Esophagus muscularis mucosa (tissue), 4 donors: Measurements from ENCODE around the gene NRXN2. TPM values are rescaled to one million over a fixed set of nuclear protein-coding genes. Genes with fewer than 3 reads are reported as not detected.

Experiments used
- DNase-seq: peaks from one replicate; pipeline ENCODE4 v3.0.0-alpha.2; 2017; ENCODE audit errors: extremely low spot score
- H3K27ac ChIP-seq, 4 donors: fragments of 200-600 bp; sonication (generic); replicated peaks in 1 of 4; 1 replicate in 3 of 4; 2 replicates in 1 of 4; pipeline ENCODE4 v1.5.1; 2016 to 2019; ENCODE audit warnings: mild to moderate bottlenecking in 1 of 4
- H3K27me3 ChIP-seq, 4 donors: fragments of 200-600 bp; sonication (generic); one replicate each; pipeline versions ENCODE4 v1.5.1 to v1.6.0; 2016 to 2019
- H3K36me3 ChIP-seq, 4 donors: fragments of 200-600 bp; sonication (generic); one replicate each; pipeline ENCODE4 v1.5.1; 2016 to 2019
- H3K4me1 ChIP-seq, 4 donors: fragments of 200-600 bp; sonication (generic); one replicate each; pipeline ENCODE4 v1.5.1; 2016 to 2019
- H3K4me3 ChIP-seq, 4 donors: fragments of 200-600 bp; sonication (generic); 1 replicate in 2 of 4; 2 replicates in 2 of 4; pipeline ENCODE4 v1.5.1; 2016 to 2019; ENCODE audit warnings: mild to moderate bottlenecking in 4 of 4, moderate library complexity in 1 of 4
- H3K9me3 ChIP-seq, 4 donors: fragments of 200-600 bp; sonication (generic); 1 replicate in 3 of 4; 2 replicates in 1 of 4; pipeline ENCODE4 v1.5.1; 2016 to 2019
- EP300 ChIP-seq: sonication (generic); formaldehyde crosslinking; IDR thresholded peaks from one replicate; pipeline ENCODE4 v1.6.1; 2017; ENCODE audit warnings: antibody characterized with exemption
- POLR2A ChIP-seq: fragments of 450-650 bp; IDR thresholded peaks from one replicate; pipeline ENCODE4 v1.6.1; 2017; ENCODE audit warnings: antibody characterized with exemption, moderate library complexity, mild to moderate bottlenecking, low read depth
- POLR2AphosphoS5 ChIP-seq, 2 donors: sonication (generic); formaldehyde crosslinking; IDR thresholded peaks; one replicate each; pipeline ENCODE4 v1.6.1; 2017; ENCODE audit warnings: antibody characterized with exemption in 2 of 2
- WGBS: methylation state at CpG from one replicate; pipeline ENCODE4 v1.1.5; 2018; 5-methylcytosine and 5-hydroxymethylcytosine counted together
- intact Hi-C: fragments of 100-400 bp; cut with DNase I; formaldehyde crosslinking; loops from one replicate; pipeline ENCODE4 v1.15.1; 2023
- total RNA-seq, 4 donors: library from RNA; depleted of rRNA; stranded (reverse); fragments of >200 nt; gene quantifications; one replicate each; pipeline versions ENCODE4 v1.1.0 to v1.2.1, GENCODE V29; 2016
- TF ChIP-seq, protein P1 (sequence below), 3 experiments: fragments of 200-600 bp in 2 of 3; fragments of 450-650 bp in 1 of 3; sonication (generic) in 2 of 3; IDR thresholded peaks; one replicate each; pipeline ENCODE4 v1.5.1; 2017 to 2019; ENCODE audit warnings: antibody characterized with exemption in 3 of 3, mild to moderate bottlenecking in 2 of 3, moderate library complexity in 1 of 3

The NRXN2 gene
- total RNA-seq, 4 donors from 2014 or later, result 2.1 to 12.9 (median 4.3) TPM

DNA sequence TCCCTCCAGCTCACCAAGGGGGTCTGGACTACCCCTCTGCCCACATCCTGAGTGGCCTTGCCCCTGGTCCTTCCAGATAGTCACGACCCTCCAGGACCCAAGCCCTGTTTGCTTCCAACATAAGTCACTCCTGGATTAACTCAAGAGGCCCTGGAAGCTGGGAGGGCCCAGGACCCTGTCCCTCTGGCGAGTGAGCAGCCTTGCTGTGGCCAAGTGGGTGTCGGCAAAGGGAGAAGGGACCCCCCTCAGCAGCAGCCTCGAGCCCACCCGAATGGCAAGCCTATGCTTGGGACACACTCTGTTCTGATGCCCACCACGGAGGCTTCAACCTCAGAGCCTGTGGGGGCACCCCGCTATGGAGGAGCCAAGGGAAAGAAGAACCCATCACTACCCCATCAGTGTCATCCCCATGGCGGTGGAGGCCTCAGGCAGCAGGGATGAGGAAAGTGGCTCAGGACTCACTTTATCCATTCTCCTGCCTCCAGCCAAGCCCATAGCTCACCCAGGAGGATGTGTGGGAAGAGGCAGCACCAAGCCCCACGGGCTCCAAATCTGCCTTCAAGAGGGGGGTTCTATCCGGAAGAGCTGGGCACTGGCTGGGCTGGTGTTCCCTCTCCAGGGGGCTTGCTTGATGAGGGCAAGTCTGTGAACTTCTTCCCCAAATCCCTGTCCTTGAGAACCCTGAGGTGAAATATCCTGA, 119.4 kb downstream of the NRXN2 start:
- 79% methylated on average over 7 of the region's 10 CpGs for WGBS
- DNase-seq, result no peak
- H3K9me3 ChIP-seq, result no peaks in the 10 kb centered on the region
- intact Hi-C loops, result no loop called here
- H3K27me3 ChIP-seq, result peaks cover 0 to 43% (median 0%) of the 10 kb centered on the region in 4 donors
- no peak for TF ChIP-seq POLR2AphosphoS5 (IDR thresholded peaks at IDR 0.05)
- no peak for TF ChIP-seq EP300
- TF ChIP-seq, protein P1, sequence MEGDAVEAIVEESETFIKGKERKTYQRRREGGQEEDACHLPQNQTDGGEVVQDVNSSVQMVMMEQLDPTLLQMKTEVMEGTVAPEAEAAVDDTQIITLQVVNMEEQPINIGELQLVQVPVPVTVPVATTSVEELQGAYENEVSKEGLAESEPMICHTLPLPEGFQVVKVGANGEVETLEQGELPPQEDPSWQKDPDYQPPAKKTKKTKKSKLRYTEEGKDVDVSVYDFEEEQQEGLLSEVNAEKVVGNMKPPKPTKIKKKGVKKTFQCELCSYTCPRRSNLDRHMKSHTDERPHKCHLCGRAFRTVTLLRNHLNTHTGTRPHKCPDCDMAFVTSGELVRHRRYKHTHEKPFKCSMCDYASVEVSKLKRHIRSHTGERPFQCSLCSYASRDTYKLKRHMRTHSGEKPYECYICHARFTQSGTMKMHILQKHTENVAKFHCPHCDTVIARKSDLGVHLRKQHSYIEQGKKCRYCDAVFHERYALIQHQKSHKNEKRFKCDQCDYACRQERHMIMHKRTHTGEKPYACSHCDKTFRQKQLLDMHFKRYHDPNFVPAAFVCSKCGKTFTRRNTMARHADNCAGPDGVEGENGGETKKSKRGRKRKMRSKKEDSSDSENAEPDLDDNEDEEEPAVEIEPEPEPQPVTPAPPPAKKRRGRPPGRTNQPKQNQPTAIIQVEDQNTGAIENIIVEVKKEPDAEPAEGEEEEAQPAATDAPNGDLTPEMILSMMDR (IDR thresholded peaks at IDR 0.05), result no peak
- peaks cover 0 to 12% (median 5%) of the 10 kb centered on the region in 4 donors for H3K4me1 ChIP-seq
- no peaks in the 10 kb centered on the region for H3K36me3 ChIP-seq
- H3K4me3 ChIP-seq, result no peak overlapping the region
- no peak overlapping the region for H3K27ac ChIP-seq

DNA sequence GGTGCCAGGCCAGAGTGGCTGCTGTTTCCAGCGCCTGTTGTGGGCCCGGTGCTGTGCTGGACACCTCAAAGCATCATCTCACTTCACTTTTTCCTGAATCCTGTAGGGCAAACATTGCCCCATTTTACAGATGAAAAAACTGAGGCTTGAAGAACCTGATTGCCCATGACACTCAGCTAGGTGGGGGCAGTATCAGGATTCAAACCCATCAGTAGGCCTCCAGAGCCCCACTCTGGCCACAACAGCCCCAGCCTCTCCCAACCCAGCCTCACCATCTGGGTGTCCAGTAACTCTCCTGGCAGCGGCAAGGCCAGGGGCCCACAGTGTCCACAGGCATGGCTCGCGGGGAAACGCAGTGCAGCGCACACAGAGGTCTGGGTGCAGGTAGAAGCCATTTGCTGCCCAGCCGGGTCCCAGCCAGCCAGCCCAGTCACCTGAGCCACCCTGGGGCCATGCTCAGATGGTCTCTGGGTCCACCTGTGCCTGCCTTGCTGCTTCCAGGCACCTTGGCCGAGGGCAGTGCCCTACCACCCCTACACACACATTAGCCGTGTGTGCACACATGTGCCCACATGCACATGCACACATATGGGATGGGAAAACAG, 120.4 kb downstream of the NRXN2 start:
- Histone ChIP-seq H3K9me3 (no peaks in the 10 kb centered on the region), H3K27ac (no peak overlapping the region), H3K4me1 (peaks cover 0 to 2% (median under 1%) of the 10 kb centered on the region in 4 donors), H3K4me3 (no peak overlapping the region), H3K27me3 (peaks cover 0 to 43% (median 0%) of the 10 kb centered on the region in 4 donors), H3K36me3 (no peaks in the 10 kb centered on the region)
- intact Hi-C loops, result no loop called here
- WGBS, result 100% methylated on average over 3 of the region's 10 CpGs
- TF ChIP-seq EP300 (no peak), POLR2A (no peak), POLR2AphosphoS5 (IDR thresholded peaks at IDR 0.05) (no peak)
- TF ChIP-seq, protein P1 (IDR thresholded peaks at IDR 0.05), result no peak
- no peak for DNase-seq

DNA sequence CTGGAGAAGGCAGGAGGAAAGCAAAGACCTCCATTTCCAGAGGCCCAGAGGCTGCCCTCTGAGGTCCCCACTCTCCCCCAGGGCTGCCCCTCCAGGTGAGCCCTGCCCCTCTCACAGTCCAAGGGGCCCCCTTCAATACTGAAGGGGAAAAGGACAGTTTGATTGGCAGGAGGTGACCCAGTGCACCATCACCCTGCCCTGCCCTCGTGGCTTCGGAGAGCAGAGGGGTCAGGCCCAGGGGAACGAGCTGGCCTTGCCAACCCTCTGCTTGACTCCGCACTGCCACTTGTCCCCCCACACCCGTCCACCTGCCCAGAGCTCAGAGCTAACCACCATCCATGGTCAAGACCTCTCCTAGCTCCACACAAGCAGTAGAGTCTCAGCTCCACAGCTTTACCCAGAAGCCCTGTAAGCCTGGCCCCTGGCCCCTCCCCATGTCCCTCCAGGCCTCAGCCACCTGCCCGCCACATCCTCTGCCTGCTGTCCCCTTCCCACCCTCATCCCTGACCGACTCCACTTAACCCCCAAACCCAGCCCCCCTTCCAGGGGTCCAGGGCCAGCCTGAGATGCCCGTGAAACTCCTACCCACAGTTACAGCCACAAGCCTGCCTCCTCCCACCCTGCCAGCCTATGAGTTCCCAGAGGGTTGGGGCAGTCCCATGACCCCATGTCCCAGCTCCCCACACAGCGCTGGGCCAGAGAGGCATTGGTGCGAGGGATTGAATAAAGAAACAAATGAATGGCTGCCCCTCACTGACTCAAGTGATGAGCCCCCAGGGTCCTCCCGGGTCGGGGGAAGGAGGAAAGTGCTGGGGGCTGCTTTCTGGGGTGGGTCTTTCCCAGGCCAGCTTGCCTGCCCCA, 121.2 kb downstream of the NRXN2 start:
- no peaks in the 10 kb centered on the region for H3K4me1 ChIP-seq
- H3K27me3 ChIP-seq, result peaks cover 0 to 38% (median 0%) of the 10 kb centered on the region in 4 donors
- H3K4me3 ChIP-seq, result no peak overlapping the region
- no peak for TF ChIP-seq EP300
- TF ChIP-seq, protein P1 (IDR thresholded peaks at IDR 0.05), result no peak
- no peak for TF ChIP-seq POLR2AphosphoS5 (IDR thresholded peaks at IDR 0.05)
- TF ChIP-seq POLR2A, result no peak
- no peaks in the 10 kb centered on the region for H3K36me3 ChIP-seq
- no peak overlapping the region for H3K27ac ChIP-seq
- intact Hi-C loops, result no loop called here
- no peaks in the 10 kb centered on the region for H3K9me3 ChIP-seq
- no peak for DNase-seq
- 78% methylated on average over 10 of the region's 12 CpGs for WGBS

DNA sequence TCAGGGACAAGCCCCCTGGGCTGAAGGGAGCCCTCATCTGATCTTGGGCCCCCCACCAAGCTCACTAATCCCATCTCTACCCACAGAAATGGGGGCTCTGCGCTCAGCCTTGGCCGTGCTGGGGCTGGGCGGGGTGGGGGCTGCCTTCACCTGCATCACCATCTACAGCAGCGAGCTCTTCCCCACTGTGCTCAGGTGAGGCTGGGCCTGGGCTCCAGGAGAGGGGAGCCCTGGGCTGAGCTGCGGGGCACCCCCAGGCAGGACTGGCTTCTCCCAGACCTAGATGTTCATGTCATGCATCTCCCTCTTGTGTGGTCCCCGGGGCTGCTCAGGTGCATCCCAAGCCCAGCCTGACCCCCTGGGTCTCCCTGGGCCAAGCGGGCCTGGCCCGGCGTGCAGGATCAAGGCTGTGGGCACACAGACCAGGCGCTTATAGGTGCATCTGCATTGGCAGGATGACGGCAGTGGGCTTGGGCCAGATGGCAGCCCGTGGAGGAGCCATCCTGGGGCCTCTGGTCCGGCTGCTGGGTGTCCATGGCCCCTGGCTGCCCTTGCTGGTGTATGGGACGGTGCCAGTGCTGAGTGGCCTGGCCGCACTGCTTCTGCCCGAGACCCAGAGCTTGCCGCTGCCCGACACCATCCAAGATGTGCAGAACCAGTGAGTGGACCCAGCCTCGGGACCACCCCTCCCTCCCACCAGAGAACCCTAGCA, 122.6 kb downstream of the NRXN2 start:
- no peak for DNase-seq
- WGBS, result 95% methylated on average over 7 of the region's 19 CpGs
- intact Hi-C loops, result no loop called here

More for the DNA sequence above, 122.6 kb downstream of the NRXN2 start:
- no peak overlapping the region for H3K4me3 ChIP-seq
- no peaks in the 10 kb centered on the region for H3K4me1 ChIP-seq
- no peaks in the 10 kb centered on the region for H3K36me3 ChIP-seq
- H3K9me3 ChIP-seq, result no peaks in the 10 kb centered on the region
- TF ChIP-seq, protein P1 (IDR thresholded peaks at IDR 0.05), result no peak
- TF ChIP-seq EP300 (no peak), POLR2A (no peak), POLR2AphosphoS5 (IDR thresholded peaks at IDR 0.05) (no peak)
- no peak overlapping the region for H3K27ac ChIP-seq
- H3K27me3 ChIP-seq, result peaks cover 0 to 26% (median 0%) of the 10 kb centered on the region in 4 donors
